GM23338 (cell line): ENCODE measurements around the gene BPIFB1. TPM values are rescaled to one million over a fixed set of nuclear protein-coding genes. Genes with fewer than 3 reads are reported as not detected.

ENCODE experiments used
- ATAC-seq: fragments of 200-7000 bp; cut with Tn5 transposase; 3 replicates; pipeline ENCODE4 v1.9.1; 2020
- DNase-seq: peaks from one replicate; pipeline ENCODE4 v3.0.0-alpha.2; 2015; ENCODE audit warnings: low spot score
- H2AFZ ChIP-seq: fragments of 200-600 bp; sonication (generic); 2 replicates; pipeline ENCODE4 v1.8.0; 2016; ENCODE audit warnings: antibody characterized with exemption, mild to moderate bottlenecking, moderate library complexity
- H3F3A ChIP-seq: fragments of 200-600 bp; sonication (generic); replicated peaks from 2 replicates; pipeline ENCODE4 v1.8.0; 2017; ENCODE audit warnings: antibody characterized with exemption, mixed run types, low read depth
- H3K27ac ChIP-seq: fragments of 200-600 bp; sonication (generic); 2 replicates; pipeline ENCODE4 v1.6.1; 2016; ENCODE audit warnings: low read depth
- H3K27me3 ChIP-seq: fragments of 200-600 bp; sonication (generic); 2 replicates; pipeline ENCODE4 v1.8.0; 2016; ENCODE audit warnings: mild to moderate bottlenecking, mixed run types, moderate library complexity; ENCODE audit not compliant: insufficient read depth
- H3K36me3 ChIP-seq: fragments of 200-600 bp; sonication (generic); 2 replicates; pipeline ENCODE4 v1.8.0; 2016; ENCODE audit warnings: mild to moderate bottlenecking; ENCODE audit not compliant: insufficient read depth
- H3K4me1 ChIP-seq: fragments of 200-600 bp; sonication (generic); 2 replicates; pipeline ENCODE4 v1.8.0; 2016; ENCODE audit warnings: mild to moderate bottlenecking, moderate library complexity; ENCODE audit not compliant: insufficient read depth
- H3K4me2 ChIP-seq: fragments of 200-600 bp; sonication (generic); 2 replicates; pipeline ENCODE4 v1.7.1; 2017; ENCODE audit warnings: mixed run types
- H3K4me3 ChIP-seq: fragments of 200-600 bp; sonication (generic); 2 replicates; pipeline ENCODE4 v1.6.1; 2016; ENCODE audit warnings: mixed run types
- H3K79me2 ChIP-seq: fragments of 200-600 bp; sonication (generic); replicated peaks from 2 replicates; pipeline ENCODE4 v1.8.0; 2017; ENCODE audit warnings: mild to moderate bottlenecking; ENCODE audit not compliant: insufficient read depth
- H3K9me2 ChIP-seq: fragments of 200-600 bp; sonication (generic); 2 replicates; pipeline ENCODE4 v1.8.0; 2017; ENCODE audit not compliant: insufficient read depth
- H4K20me1 ChIP-seq: fragments of 200-600 bp; sonication (generic); replicated peaks from 2 replicates; pipeline ENCODE4 v1.8.0; 2017; ENCODE audit warnings: mild to moderate bottlenecking; ENCODE audit not compliant: insufficient read depth
- H3K27ac Mint-ChIP-seq: 2 replicates; pipeline ENCODE4 v1.8.0; 2020; ENCODE audit warnings: inconsistent platforms, mild to moderate bottlenecking, moderate library complexity, mixed read lengths
- H3K27me3 Mint-ChIP-seq: 3 replicates; pipeline ENCODE4 v1.8.0; 2022; ENCODE audit warnings: low read depth, mild to moderate bottlenecking, moderate library complexity, mixed read lengths, inconsistent platforms; ENCODE audit not compliant: insufficient read depth, poor library complexity
- H3K36me3 Mint-ChIP-seq: 3 replicates; pipeline ENCODE4 v1.8.0; 2021; ENCODE audit warnings: low read depth, mild to moderate bottlenecking, inconsistent platforms, moderate library complexity, mixed read lengths
- H3K4me1 Mint-ChIP-seq: 3 replicates; pipeline ENCODE4 v1.8.0; 2020; ENCODE audit warnings: mild to moderate bottlenecking, inconsistent platforms, mixed read lengths
- H3K4me3 Mint-ChIP-seq: 3 replicates; pipeline ENCODE4 v1.8.0; 2021; ENCODE audit warnings: moderate library complexity, mild to moderate bottlenecking, inconsistent platforms, mixed read lengths
- H3K9me3 Mint-ChIP-seq: 3 replicates; pipeline ENCODE4 v1.8.0; 2020; ENCODE audit warnings: moderate library complexity, mild to moderate bottlenecking, inconsistent platforms, mixed read lengths
- CREB1 ChIP-seq: fragments of 250-450 bp; sonication (Bioruptor Pico); IDR thresholded peaks from 2 replicates; pipeline ENCODE4 v1.5.0; 2020; ENCODE audit warnings: low read depth, mild to moderate bottlenecking, moderate library complexity
- CTCF ChIP-seq, 2 experiments: fragments of 200-600 bp in 1 of 2; sonication (generic) in 1 of 2; conservative IDR thresholded peaks; 2 replicates each; pipeline versions ENCODE4 v1.5.1 to v1.6.1; 2016 to 2017; ENCODE audit warnings: antibody characterized with exemption in 2 of 2, low read depth in 2 of 2, mild to moderate bottlenecking in 2 of 2, moderate library complexity in 1 of 2
- ETS1 ChIP-seq: IDR thresholded peaks from 2 replicates; pipeline ENCODE4 v1.6.1; 2016; ENCODE audit warnings: antibody characterized with exemption
- EZH2 ChIP-seq: fragments of 200-600 bp; sonication (generic); IDR thresholded peaks from one replicate; pipeline ENCODE4 v1.8.0; 2017; ENCODE audit warnings: antibody characterized with exemption, mild to moderate bottlenecking, low read depth; ENCODE audit not compliant: unreplicated experiment
- EZH2phosphoT487 ChIP-seq: fragments of 200-600 bp; sonication (generic); IDR thresholded peaks from one replicate; pipeline ENCODE4 v1.8.1; 2018; ENCODE audit warnings: antibody characterized with exemption; ENCODE audit not compliant: unreplicated experiment
- JUNB ChIP-seq: IDR thresholded peaks from one replicate; pipeline ENCODE4 v1.6.1; 2016; ENCODE audit warnings: antibody characterized with exemption; ENCODE audit not compliant: unreplicated experiment
- NANOG ChIP-seq: IDR thresholded peaks from 2 replicates; pipeline ENCODE4 v1.6.1; 2016; ENCODE audit warnings: antibody characterized with exemption, borderline replicate concordance
- POLR2AphosphoS5 ChIP-seq: IDR thresholded peaks from 2 replicates; pipeline ENCODE4 v1.6.1; 2016; ENCODE audit warnings: antibody characterized with exemption, low read depth
- STAT1 ChIP-seq: IDR thresholded peaks from one replicate; pipeline ENCODE4 v1.6.1; 2016; ENCODE audit warnings: antibody characterized with exemption; ENCODE audit not compliant: unreplicated experiment
- ZNF114 ChIP-seq: fragments of 250-450 bp; sonication (Bioruptor Pico); IDR thresholded peaks from 2 replicates; pipeline ENCODE4 v1.5.0; 2020; ENCODE audit warnings: mild to moderate bottlenecking, moderate library complexity
- ZNF331 ChIP-seq: fragments of 250-450 bp; sonication (Bioruptor Pico); IDR thresholded peaks from 2 replicates; pipeline ENCODE4 v1.5.0; 2020; ENCODE audit warnings: low read depth, mild to moderate bottlenecking, moderate library complexity
- ZNF462 ChIP-seq: fragments of 250-450 bp; sonication (Bioruptor Pico); IDR thresholded peaks from 2 replicates; pipeline ENCODE4 v1.5.0; 2020; ENCODE audit warnings: mild to moderate bottlenecking, moderate library complexity
- polyA plus RNA-seq: library from polyadenylated mRNA; unstranded; fragments of >200 nt; fragmentation: Nextera tagmentation; extraction: Ambion mirVana; gene quantifications from 2 replicates; pipeline ENCODE4 v1.2.1, GENCODE V29; 2016
- total RNA-seq: library from RNA; depleted of rRNA; stranded (reverse); fragments of >200 nt; shearing (Covaris generic); gene quantifications from 2 replicates; pipeline ENCODE4 v1.2.3, GENCODE V29; 2014
- TF ChIP-seq, protein P1 (sequence below): IDR thresholded peaks from one replicate; pipeline ENCODE4 v1.6.1; 2018; ENCODE audit warnings: antibody characterized with exemption; ENCODE audit not compliant: unreplicated experiment

Gene BPIFB1
- total and polyA plus RNA-seq, 2 experiments from 2014 or later = not detected

GRCh38 chr20:33259371-33259770, 23.6 kb upstream of the BPIFB1 start (continued):
- no peak for TF ChIP-seq EZH2
- TF ChIP-seq JUNB = no peak
- no peak for TF ChIP-seq ZNF114

- ATAC-seq = peak; percentile 38; the same call in 2 of the 3 replicates
Measured at GRCh38 chr20:33261465-33261864, 21.5 kb upstream of the BPIFB1 start.

More at GRCh38 chr20:33261465-33261864, 21.5 kb upstream of the BPIFB1 start:
- TF ChIP-seq ZNF114 (no peak), CREB1 (CRISPR knock-in tag) (no peak), ZNF462 (CRISPR knock-in tag) (no peak), CTCF (conservative IDR thresholded peaks at IDR 0.05; ENCODE audit: low read depth in 2 of 2) (no peak), ETS1 (no peak), JUNB (no peak), ZNF331 (CRISPR knock-in tag) (no peak), EZH2phosphoT487 (no peak), POLR2AphosphoS5 (no peak), STAT1 (no peak), NANOG (no peak), EZH2 (no peak)
- TF ChIP-seq, protein P1, sequence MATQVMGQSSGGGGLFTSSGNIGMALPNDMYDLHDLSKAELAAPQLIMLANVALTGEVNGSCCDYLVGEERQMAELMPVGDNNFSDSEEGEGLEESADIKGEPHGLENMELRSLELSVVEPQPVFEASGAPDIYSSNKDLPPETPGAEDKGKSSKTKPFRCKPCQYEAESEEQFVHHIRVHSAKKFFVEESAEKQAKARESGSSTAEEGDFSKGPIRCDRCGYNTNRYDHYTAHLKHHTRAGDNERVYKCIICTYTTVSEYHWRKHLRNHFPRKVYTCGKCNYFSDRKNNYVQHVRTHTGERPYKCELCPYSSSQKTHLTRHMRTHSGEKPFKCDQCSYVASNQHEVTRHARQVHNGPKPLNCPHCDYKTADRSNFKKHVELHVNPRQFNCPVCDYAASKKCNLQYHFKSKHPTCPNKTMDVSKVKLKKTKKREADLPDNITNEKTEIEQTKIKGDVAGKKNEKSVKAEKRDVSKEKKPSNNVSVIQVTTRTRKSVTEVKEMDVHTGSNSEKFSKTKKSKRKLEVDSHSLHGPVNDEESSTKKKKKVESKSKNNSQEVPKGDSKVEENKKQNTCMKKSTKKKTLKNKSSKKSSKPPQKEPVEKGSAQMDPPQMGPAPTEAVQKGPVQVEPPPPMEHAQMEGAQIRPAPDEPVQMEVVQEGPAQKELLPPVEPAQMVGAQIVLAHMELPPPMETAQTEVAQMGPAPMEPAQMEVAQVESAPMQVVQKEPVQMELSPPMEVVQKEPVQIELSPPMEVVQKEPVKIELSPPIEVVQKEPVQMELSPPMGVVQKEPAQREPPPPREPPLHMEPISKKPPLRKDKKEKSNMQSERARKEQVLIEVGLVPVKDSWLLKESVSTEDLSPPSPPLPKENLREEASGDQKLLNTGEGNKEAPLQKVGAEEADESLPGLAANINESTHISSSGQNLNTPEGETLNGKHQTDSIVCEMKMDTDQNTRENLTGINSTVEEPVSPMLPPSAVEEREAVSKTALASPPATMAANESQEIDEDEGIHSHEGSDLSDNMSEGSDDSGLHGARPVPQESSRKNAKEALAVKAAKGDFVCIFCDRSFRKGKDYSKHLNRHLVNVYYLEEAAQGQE = no peak
- Mint-ChIP-seq H3K27ac (no peak overlapping the region), H3K4me1 (no peaks in the 10 kb centered on the region; the same call in 2 of the 3 replicates), H3K9me3 (peaks cover 3% of the 10 kb centered on the region; the same call in 1 of the 3 replicates), H3K36me3 (no peaks in the 10 kb centered on the region), H3K4me3 (no peak overlapping the region), H3K27me3 (peaks cover 12% of the 10 kb centered on the region)
- Histone ChIP-seq H3K27ac (no peak overlapping the region), H4K20me1 (peaks cover 3% of the 10 kb centered on the region; the same call in 1 of the 2 replicates), H3K4me3 (no peak overlapping the region), H3K36me3 (no peaks in the 10 kb centered on the region), H2AFZ (no peak overlapping the region), H3K79me2 (no peaks in the 10 kb centered on the region), H3K9me2 (no peaks in the 10 kb centered on the region), H3K4me2 (no peak overlapping the region), H3K4me1 (no peaks in the 10 kb centered on the region), H3K27me3 (no peaks in the 10 kb centered on the region), H3F3A (no peaks in the 10 kb centered on the region)
- peak; percentile 27 for DNase-seq
